ENCODE measurements around the gene GNG11. TPM values are rescaled to one million over a fixed set of nuclear protein-coding genes. Genes with fewer than 3 reads are reported as not detected.

GNG11 gene
- total RNA-seq, 2 donors from 2014 or later: 6.1 to 8.9 TPM

- WGBS: under 1% methylated on average over 49 of the region's 49 CpGs
- H3K27ac ChIP-seq: no peak within 1 kb of the TSS
- DNase-seq (ENCODE audit: low spot score): peak; percentile 12
- H3K4me3 ChIP-seq: peak within 1 kb of the TSS; percentile 33 to 39
- H3K36me3 ChIP-seq: no peaks in the 10 kb centered on the region
- H3K4me1 ChIP-seq (replicated peaks): no peaks in the 10 kb centered on the region
- TF ChIP-seq POLR2A (IDR thresholded peaks at IDR 0.05): peak; percentile 6
- TF ChIP-seq POLR2AphosphoS5 (IDR thresholded peaks at IDR 0.05): no peak
- TF ChIP-seq CTCF (IDR thresholded peaks at IDR 0.05): no peak
- intact Hi-C loops (cut with DNase I): no loop called here
- no peaks in the 10 kb centered on the region for H3K27me3 ChIP-seq (replicated peaks; ENCODE audit: insufficient read depth)
- H3K9me3 ChIP-seq: no peaks in the 10 kb centered on the region
Measured at GRCh38 chr7:93890464-93891068, 31.0 kb upstream of the GNG11 start, which contains the start of gene TFPI2. Gene TFPI2 (minus strand): TSS chr7:93890753. CDS start chr7:93890678, 75 bp downstream.

GRCh38 chr7:93894426-93894825, 27.1 kb upstream of the GNG11 start:
- DNase-seq (ENCODE audit: low spot score): no peak
- H3K27me3 ChIP-seq (replicated peaks; ENCODE audit: insufficient read depth): no peaks in the 10 kb centered on the region
- H3K36me3 ChIP-seq: no peaks in the 10 kb centered on the region
- intact Hi-C loops (cut with DNase I): no loop called here
- H3K27ac ChIP-seq: no peak overlapping the region
- TF ChIP-seq POLR2AphosphoS5 (IDR thresholded peaks at IDR 0.05) (no peak), CTCF (IDR thresholded peaks at IDR 0.05) (no peak), POLR2A (IDR thresholded peaks at IDR 0.05) (no peak)
- 69% methylated on average over 1 of the region's 1 CpG for WGBS
- no peaks in the 10 kb centered on the region for H3K9me3 ChIP-seq
- H3K4me1 ChIP-seq (replicated peaks): no peaks in the 10 kb centered on the region
- no peak overlapping the region for H3K4me3 ChIP-seq

GRCh38 chr7:93894966-93895640, 26.4 kb upstream of the GNG11 start:
- no peak overlapping the region for H3K27ac ChIP-seq
- no peak for DNase-seq (ENCODE audit: low spot score)
- 55% methylated on average over 3 of the region's 3 CpGs for WGBS

GRCh38 chr7:93895859-93896600, 25.5 kb upstream of the GNG11 start:
- no peak for DNase-seq (ENCODE audit: low spot score)
- no peaks in the 10 kb centered on the region for H3K27me3 ChIP-seq (replicated peaks; ENCODE audit: insufficient read depth)
- no peak for TF ChIP-seq POLR2AphosphoS5 (IDR thresholded peaks at IDR 0.05)
- no peak for TF ChIP-seq CTCF (IDR thresholded peaks at IDR 0.05)
- TF ChIP-seq POLR2A (IDR thresholded peaks at IDR 0.05): no peak
- no peak overlapping the region for H3K27ac ChIP-seq
- H3K4me3 ChIP-seq: no peak overlapping the region
- intact Hi-C loops (cut with DNase I): no loop called here
- 52% methylated on average over 4 of the region's 4 CpGs for WGBS
- H3K4me1 ChIP-seq (replicated peaks): no peaks in the 10 kb centered on the region
- no peaks in the 10 kb centered on the region for H3K36me3 ChIP-seq
- H3K9me3 ChIP-seq: no peaks in the 10 kb centered on the region

More at GRCh38 chr7:93894966-93895640, 26.4 kb upstream of the GNG11 start:
- H3K4me3 ChIP-seq: no peak overlapping the region
- intact Hi-C loops (cut with DNase I): no loop called here
- no peaks in the 10 kb centered on the region for H3K4me1 ChIP-seq (replicated peaks)
- H3K36me3 ChIP-seq: no peaks in the 10 kb centered on the region
- no peak for TF ChIP-seq POLR2A (IDR thresholded peaks at IDR 0.05)
- no peak for TF ChIP-seq POLR2AphosphoS5 (IDR thresholded peaks at IDR 0.05)
- no peaks in the 10 kb centered on the region for H3K9me3 ChIP-seq
- H3K27me3 ChIP-seq (replicated peaks; ENCODE audit: insufficient read depth): no peaks in the 10 kb centered on the region

- TF ChIP-seq POLR2A (IDR thresholded peaks at IDR 0.05) (no peak), POLR2AphosphoS5 (IDR thresholded peaks at IDR 0.05) (no peak), CTCF (IDR thresholded peaks at IDR 0.05) (no peak)
- H3K9me3 ChIP-seq: no peaks in the 10 kb centered on the region
- H3K4me3 ChIP-seq: no peak overlapping the region
- no peaks in the 10 kb centered on the region for H3K27me3 ChIP-seq (replicated peaks; ENCODE audit: insufficient read depth)
- no peaks in the 10 kb centered on the region for H3K4me1 ChIP-seq (replicated peaks)
- WGBS: 52% methylated on average over 2 of the region's 2 CpGs
- no peak for DNase-seq (ENCODE audit: low spot score)
- intact Hi-C loops (cut with DNase I): no loop called here
- H3K27ac ChIP-seq: no peak overlapping the region
- no peaks in the 10 kb centered on the region for H3K36me3 ChIP-seq
Measured at GRCh38 chr7:93897680-93898079, 23.9 kb upstream of the GNG11 start.
